K562 (cell line): ENCODE results near the gene UBE3D. TPM values are rescaled to one million over a fixed set of nuclear protein-coding genes. Genes with fewer than 3 reads are reported as not detected.
A peak's percentile ranks its signal among the peaks of the same experiment; 100 is the strongest.

Source experiments
- ATF1 ChIP-seq, 2 experiments: fragments of 450-650 bp in 1 of 2; IDR thresholded peaks; 2 replicates each; pipeline ENCODE4 v1.6.1; 2016; ENCODE audit warnings: missing compliant biosample characterization in 1 of 2, missing genetic modification characterization in 1 of 2
- BHLHE40 ChIP-seq: IDR thresholded peaks from 2 replicates; pipeline ENCODE4 v1.6.1; 2011; ENCODE audit warnings: low read length, improper control_type of control experiment
- CREB3 ChIP-seq: fragments of 450-650 bp; conservative IDR thresholded peaks from 2 replicates; pipeline ENCODE4 v1.6.1; 2016; ENCODE audit warnings: missing genetic modification characterization, low read depth, mild to moderate bottlenecking, missing compliant biosample characterization, moderate library complexity
- DIDO1 ChIP-seq: fragments of 450-650 bp; IDR thresholded peaks from 2 replicates; pipeline ENCODE4 v1.6.1; 2016; ENCODE audit warnings: low read depth, missing biosample characterization, missing genetic modification characterization
- HBP1 ChIP-seq: fragments of 450-650 bp; formaldehyde crosslinking; IDR thresholded peaks from 2 replicates; pipeline ENCODE4 v1.4.0; 2022; ENCODE audit warnings: missing genetic modification characterization
- HLTF ChIP-seq: fragments of 450-650 bp; IDR thresholded peaks from 2 replicates; pipeline ENCODE4 v1.6.1; 2016
- HSF4 ChIP-seq: fragments of 250-450 bp; sonication (Bioruptor Pico); IDR thresholded peaks from 2 replicates; pipeline ENCODE4 v2.1.2; 2022; ENCODE audit warnings: mild to moderate bottlenecking, moderate library complexity, borderline replicate concordance
- KDM4B ChIP-seq, 2 experiments: fragments of 450-650 bp in 1 of 2; sonication (generic) in 1 of 2; IDR thresholded peaks; 2 replicates each; pipeline ENCODE4 v1.6.1; 2016 to 2017; ENCODE audit warnings: borderline replicate concordance in 2 of 2, antibody characterized with exemption in 1 of 2, low read depth in 1 of 2, mild to moderate bottlenecking in 1 of 2
- KDM5B ChIP-seq: fragments of 200-600 bp; sonication (generic); IDR thresholded peaks from 2 replicates; pipeline ENCODE4 v1.6.1; 2012; ENCODE audit warnings: low read depth, mild to moderate bottlenecking, moderate library complexity, low read length, control low read depth, inconsistent platforms; ENCODE audit not compliant: insufficient replicate concordance
- KLF1 ChIP-seq: fragments of 450-650 bp; IDR thresholded peaks from 2 replicates; pipeline ENCODE4 v1.6.1; 2016; ENCODE audit warnings: missing genetic modification characterization, missing compliant biosample characterization
- SIN3A ChIP-seq, 2 experiments: fragments of 150-350 bp in 1 of 2; IDR thresholded peaks; 2 replicates each; pipeline ENCODE4 v1.6.1; 2011 to 2016; ENCODE audit warnings: borderline replicate concordance in 2 of 2, low read depth in 2 of 2, low read length in 2 of 2, mild to moderate bottlenecking in 2 of 2, moderate library complexity in 2 of 2; ENCODE audit not compliant: control insufficient read depth in 1 of 2
- ZBTB33 ChIP-seq: sonication (generic); formaldehyde crosslinking; IDR thresholded peaks from 2 replicates; pipeline ENCODE4 v1.8.1; 2023; ENCODE audit warnings: mild to moderate bottlenecking, missing genetic modification reagents
- ZBTB49 ChIP-seq: sonication (generic); formaldehyde crosslinking; IDR thresholded peaks from 2 replicates; pipeline ENCODE4 v1.8.0; 2022; ENCODE audit warnings: missing genetic modification reagents, mild to moderate bottlenecking, borderline replicate concordance
- ZBTB8A ChIP-seq: fragments of 450-650 bp; IDR thresholded peaks from 2 replicates; pipeline ENCODE4 v1.6.1; 2018; ENCODE audit warnings: mild to moderate bottlenecking, moderate library complexity; ENCODE audit not compliant: partially characterized antibody
- ZNF431 ChIP-seq: sonication (generic); formaldehyde crosslinking; IDR thresholded peaks from 2 replicates; pipeline ENCODE4 v1.8.0; 2022; ENCODE audit warnings: mild to moderate bottlenecking, missing genetic modification reagents
- polyA plus RNA-seq, 8 experiments: library from polyadenylated mRNA; depleted of rRNA in 4 of 8; stranded (reverse) in 5 of 8; unstranded in 3 of 8; fragments of >200 nt; fragmentation: Nextera tagmentation in 2 of 8; fragmentation: Illumina TruSeq in 1 of 8; extraction: Ambion mirVana in 2 of 8; extraction: Trizol in 1 of 8; gene quantifications; 2 replicates each; pipeline versions ENCODE4 v1.2.1 to v1.2.3, GENCODE V29; 2011 to 2014; ENCODE audit warnings: inconsistent platforms in 1 of 8, missing spikeins in 1 of 8
- total RNA-seq, 7 experiments: library from RNA; depleted of rRNA in 6 of 7; stranded (reverse); fragments of >200 nt in 6 of 7; fragmentation: Illumina TruSeq in 2 of 7; extraction: Trizol in 2 of 7; gene quantifications; 2 replicates each; pipeline versions ENCODE4 v1.2.1 to v1.2.3, GENCODE V29; 2011 to 2021; ENCODE audit warnings: low replicate concordance in 1 of 7

UBE3D gene
- total and polyA plus RNA-seq, 9 of the 15 experiments (the other 6 are each of a cell fraction or from before 2014, with no cell fraction given): 9.4 to 17.6 (median 11.9) TPM

GRCh38 chr6:83065511-83066192, at the start of gene UBE3D (continued):
- no peak for TF ChIP-seq HLTF
- peak; percentile 69 for TF ChIP-seq ZBTB33
- peak; percentile 62; the same call in 1 of the 2 replicates for TF ChIP-seq HSF4 (CRISPR knock-in tag)
- TF ChIP-seq BHLHE40: peak; percentile 88
- no peak for TF ChIP-seq ZNF431 (CRISPR knock-in tag)
- no peak for TF ChIP-seq ZBTB49
- no peak for TF ChIP-seq KLF1 (tag)
- no peak for TF ChIP-seq ZBTB8A
- no peak for TF ChIP-seq CREB3 (tag)
- TF ChIP-seq ATF1 (CRISPR knock-in tag; IDR thresholded peaks at IDR 0.05): no peak
- TF ChIP-seq ATF1 (tag; IDR thresholded peaks at IDR 0.05): peak; percentile 50
- no peak for TF ChIP-seq KDM4B (IDR thresholded peaks at IDR 0.05; ENCODE audit: borderline replicate concordance in 2 of 2, low read depth in 1 of 2)
- TF ChIP-seq SIN3A (IDR thresholded peaks at IDR 0.05; ENCODE audit: borderline replicate concordance in 2 of 2, control insufficient read depth in 1 of 2, low read depth in 2 of 2, low read length in 2 of 2): peak; percentile 47 to 50; a peak in 1 of 4 replicates
- peak; percentile 90 for TF ChIP-seq KDM5B
- TF ChIP-seq DIDO1 (tag): no peak
- 0 out of 2 replicates have a peak, but pooled peaks have one; percentile 43 for TF ChIP-seq HBP1 (CRISPR knock-in tag)
